Activated naive CD8-positive, alpha-beta T cell treated with anti-CD3 and anti-CD28 coated beads, Interleukin-2, amount 10 ng/mL, durations not matched to agents 7 days and 5 days (primary cell): ENCODE data around the gene TTYH3. TPM values are rescaled to one million over a fixed set of nuclear protein-coding genes. Genes with fewer than 3 reads are reported as not detected.

ENCODE experiments used
- ATAC-seq: fragments of 150-1000 bp; cut with Tn5 transposase; one replicate; pipeline ENCODE4 v1.10.0; 2021; ENCODE audit warnings: low read depth, moderate library complexity
- POLR2A ChIA-PET: fragments of 350-600 bp; sonication (Branson Sonifier 250); formaldehyde crosslinking; loops from one replicate; lab custom pipeline; 2021; ENCODE audit warnings: antibody characterized with exemption; lab: Charles Lee
- DNase-seq: peaks from one replicate; pipeline ENCODE4 v3.0.0; 2021
- H3K27ac Mint-ChIP-seq: one replicate; pipeline ENCODE4 v1.8.0; 2022; ENCODE audit warnings: mild to moderate bottlenecking, mixed read lengths
- H3K27me3 Mint-ChIP-seq: one replicate; pipeline ENCODE4 v1.8.0; 2022; ENCODE audit warnings: mild to moderate bottlenecking, moderate library complexity, mixed read lengths
- H3K36me3 Mint-ChIP-seq: one replicate; pipeline ENCODE4 v1.8.0; 2021; ENCODE audit warnings: mild to moderate bottlenecking, mixed read lengths
- H3K4me1 Mint-ChIP-seq: one replicate; pipeline ENCODE4 v1.8.0; 2021; ENCODE audit warnings: mixed read lengths
- H3K4me3 Mint-ChIP-seq: one replicate; pipeline ENCODE4 v1.8.0; 2022; ENCODE audit warnings: mild to moderate bottlenecking, moderate library complexity, mixed read lengths
- H3K9me3 Mint-ChIP-seq: one replicate; pipeline ENCODE4 v1.8.0; 2021; ENCODE audit warnings: mixed read lengths
- total RNA-seq, 2 experiments: library from RNA; stranded (reverse); gene quantifications; one replicate each; pipeline ENCODE4 v1.2.3, GENCODE V29; 2021

TTYH3 gene
- total RNA-seq, 2 experiments from 2014 or later: 32.0 to 33.4 TPM

DNA sequence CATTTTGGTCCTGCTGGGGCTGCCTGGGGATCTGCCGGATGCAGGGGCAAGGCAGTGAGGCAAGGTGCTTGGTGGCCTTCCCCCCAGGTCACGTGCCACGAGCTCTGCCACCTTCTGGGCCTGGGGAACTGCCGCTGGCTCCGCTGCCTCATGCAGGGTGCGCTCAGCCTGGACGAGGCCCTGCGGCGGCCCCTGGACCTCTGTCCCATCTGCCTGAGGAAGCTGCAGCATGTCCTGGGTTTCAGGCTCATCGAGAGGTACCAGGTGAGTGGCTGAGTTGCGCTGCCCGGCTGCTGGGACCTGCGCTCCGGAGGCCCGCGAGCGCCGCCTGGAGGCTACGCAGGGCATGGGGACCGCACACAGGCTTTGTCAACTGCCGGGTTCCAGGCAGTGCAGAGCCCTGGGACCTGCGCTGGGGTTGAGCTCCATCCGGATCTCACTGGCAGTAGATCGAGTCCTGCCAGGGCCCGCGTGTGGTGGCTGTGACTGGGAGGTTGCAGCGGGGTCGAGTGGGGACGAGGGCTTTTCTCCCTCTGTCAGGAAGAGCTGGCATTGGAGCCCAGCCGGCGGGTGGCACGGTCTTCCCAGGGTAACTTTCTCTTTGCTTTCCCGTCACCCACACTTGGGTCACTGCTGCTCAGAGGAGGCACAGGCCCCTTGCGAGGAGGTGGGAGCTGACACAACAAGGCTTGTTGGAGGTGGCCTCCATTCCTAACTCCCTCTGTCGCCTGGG lies 77.9 kb downstream of the TTYH3 start:
- H3K4me1 Mint-ChIP-seq: peaks cover 26% of the 10 kb centered on the region
- peak overlapping the region; percentile 44 for H3K4me3 Mint-ChIP-seq
- ATAC-seq (peak; percentile 91), DNase-seq (peak; percentile 89)
- no peaks in the 10 kb centered on the region for H3K9me3 Mint-ChIP-seq
- H3K27ac Mint-ChIP-seq: no peak overlapping the region
- peaks cover 62% of the 10 kb centered on the region for H3K27me3 Mint-ChIP-seq
- POLR2A ChIA-PET: interaction anchor here (0.6 to 5.8 kb wide), 6 partner anchors 9 to 78 kb away, joined by 3 to 45 read pairs (median 6); partner anchors contain the start of gene TTYH3
- H3K36me3 Mint-ChIP-seq: peaks cover 1% of the 10 kb centered on the region

DNA sequence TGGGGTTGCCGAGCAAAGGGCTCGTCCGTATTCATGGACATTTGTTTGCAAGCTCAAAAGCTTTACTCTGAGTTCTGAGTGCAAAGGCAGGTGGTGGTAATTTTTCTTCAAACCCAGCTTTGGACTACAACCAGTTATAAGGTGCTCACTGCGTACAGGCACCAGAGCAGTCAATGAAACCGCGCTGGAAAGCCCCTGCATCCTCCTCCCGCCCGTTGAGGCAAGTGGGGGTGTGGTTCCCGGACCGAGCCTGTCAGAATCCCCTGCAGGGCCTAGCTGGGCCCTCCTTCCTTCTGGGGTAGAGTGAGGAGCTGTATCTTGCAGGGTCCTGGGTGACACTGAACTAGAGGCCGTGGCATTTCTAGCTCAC lies 78.5 kb downstream of the TTYH3 start:
- POLR2A ChIA-PET: interaction anchor here (0.6 to 5.8 kb wide), 7 partner anchors 9 to 188 kb away, joined by 3 to 45 read pairs (median 5); partner anchors contain the start of gene TTYH3
- Mint-ChIP-seq H3K27ac (no peak overlapping the region), H3K27me3 (peaks cover 61% of the 10 kb centered on the region), H3K4me3 (peak overlapping the region; percentile 44), H3K9me3 (no peaks in the 10 kb centered on the region), H3K36me3 (peaks cover 1% of the 10 kb centered on the region), H3K4me1 (peaks cover 31% of the 10 kb centered on the region)
- DNase-seq (no peak), ATAC-seq (no peak)

DNA sequence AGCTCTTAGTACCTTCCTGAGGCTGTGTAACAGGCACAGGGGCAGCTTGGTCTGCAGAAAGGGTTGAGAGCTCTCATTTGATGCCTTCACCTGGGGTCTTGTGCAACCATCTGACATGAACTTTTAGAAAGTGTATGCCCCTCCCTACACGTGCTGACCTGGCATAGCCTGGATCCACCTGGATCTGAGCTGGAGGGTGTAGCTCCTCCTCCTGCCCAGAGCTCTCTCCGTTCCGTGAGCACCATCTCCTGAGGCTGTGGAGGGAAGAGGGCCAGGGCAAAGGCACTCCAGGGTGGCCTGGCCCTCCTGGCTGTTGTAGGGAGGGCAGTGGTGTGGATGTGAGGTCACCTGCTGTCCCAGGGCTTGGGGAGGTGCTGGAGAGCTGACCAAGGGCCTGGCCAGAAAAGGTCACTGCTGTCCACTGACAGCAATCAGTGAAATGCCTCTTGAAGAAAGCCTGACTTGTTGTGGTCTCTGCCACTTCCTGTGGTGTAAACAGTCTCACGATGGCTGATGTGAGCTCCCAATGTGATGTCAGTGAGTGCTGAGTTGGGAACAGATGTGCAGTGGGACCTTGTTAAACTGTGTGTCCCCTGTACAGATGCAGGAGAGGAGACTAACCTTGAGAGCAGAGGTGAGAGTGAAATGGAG lies 79.2 kb downstream of the TTYH3 start:
- ATAC-seq: peak; percentile 51
- Mint-ChIP-seq H3K36me3 (peaks cover 1% of the 10 kb centered on the region), H3K4me3 (peak overlapping the region; percentile 62), H3K27ac (peak overlapping the region; percentile 73), H3K4me1 (peaks cover 39% of the 10 kb centered on the region), H3K9me3 (no peaks in the 10 kb centered on the region), H3K27me3 (peaks cover 56% of the 10 kb centered on the region)
- peak; percentile 55 for DNase-seq
- POLR2A ChIA-PET: interaction anchor here (0.7 to 5.8 kb wide), 8 partner anchors 8 to 203 kb away, joined by 3 to 45 read pairs (median 4); no protein-coding TSS in a partner anchor

DNA sequence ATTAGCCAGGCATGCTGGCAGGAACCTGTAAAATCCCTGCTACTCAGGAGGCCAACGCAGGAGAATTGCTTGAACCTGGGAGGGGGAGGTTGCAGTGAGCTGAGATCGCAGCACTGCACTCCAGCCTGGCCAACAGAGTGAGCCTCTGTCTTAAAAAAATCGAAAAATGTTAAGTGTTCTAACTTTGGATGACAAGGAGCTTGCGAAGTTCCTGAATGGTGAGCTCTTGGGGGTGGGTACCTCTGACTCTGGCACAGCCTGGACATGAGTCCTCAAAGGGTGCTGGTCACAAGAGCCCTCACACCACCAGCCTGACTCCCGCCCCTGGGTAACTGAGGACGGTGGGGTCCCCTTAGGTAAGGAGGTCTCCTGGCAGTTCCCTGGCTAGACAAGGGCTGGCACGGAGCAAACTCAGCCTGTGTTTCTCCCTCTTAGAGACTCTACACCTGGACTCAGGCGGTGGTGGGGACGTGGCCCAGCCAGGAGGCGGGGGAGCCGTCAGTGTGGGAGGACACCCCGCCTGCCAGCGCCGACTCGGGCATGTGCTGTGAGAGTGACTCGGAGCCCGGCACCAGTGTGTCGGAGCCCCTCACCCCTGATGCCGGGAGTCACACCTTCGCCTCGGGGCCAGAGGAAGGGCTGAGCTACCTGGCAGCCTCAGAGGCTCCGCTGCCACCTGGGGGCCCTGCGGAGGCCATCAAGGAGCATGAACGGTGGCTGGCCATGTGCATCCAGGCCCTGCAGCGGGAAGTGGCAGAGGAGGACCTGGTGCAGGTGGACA lies 80.3 kb downstream of the TTYH3 start:
- peaks cover 44% of the 10 kb centered on the region for H3K4me1 Mint-ChIP-seq
- peaks cover 57% of the 10 kb centered on the region for H3K27me3 Mint-ChIP-seq
- no peaks in the 10 kb centered on the region for H3K9me3 Mint-ChIP-seq
- POLR2A ChIA-PET: interaction anchor here (0.7 to 5.8 kb wide), 3 partner anchors 9 to 67 kb away, joined by 4 to 45 read pairs (median 12); no protein-coding TSS in a partner anchor
- DNase-seq: no peak
- ATAC-seq: no peak
- H3K36me3 Mint-ChIP-seq: peaks cover 1% of the 10 kb centered on the region
- no peak overlapping the region for H3K27ac Mint-ChIP-seq
- no peak overlapping the region for H3K4me3 Mint-ChIP-seq

DNA sequence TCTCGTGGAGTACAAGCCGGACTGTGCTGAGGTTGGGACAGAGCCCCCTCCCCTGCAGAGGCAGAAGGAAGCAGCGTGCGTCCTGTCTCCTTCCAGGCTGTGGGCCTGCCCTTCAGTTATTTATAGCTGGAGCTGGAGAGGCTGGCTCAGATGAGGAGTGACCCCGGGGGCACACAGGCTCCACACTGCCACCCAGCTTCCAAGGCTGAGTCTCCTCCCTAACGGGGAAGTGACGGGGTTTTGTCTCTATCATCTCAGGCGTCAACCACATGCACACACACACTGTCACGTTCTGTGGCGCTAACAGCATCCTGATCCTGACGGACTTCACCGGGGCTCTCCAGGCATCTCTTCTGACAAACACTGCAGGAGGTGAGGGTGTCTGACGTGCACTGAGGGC lies 81.6 kb downstream of the TTYH3 start:
- POLR2A ChIA-PET: no interaction called here
- ATAC-seq: no peak
- Mint-ChIP-seq H3K36me3 (peaks cover 1% of the 10 kb centered on the region), H3K4me1 (peaks cover 46% of the 10 kb centered on the region), H3K4me3 (no peak overlapping the region), H3K27ac (no peak overlapping the region), H3K27me3 (peaks cover 49% of the 10 kb centered on the region), H3K9me3 (no peaks in the 10 kb centered on the region)
- DNase-seq: no peak

DNA sequence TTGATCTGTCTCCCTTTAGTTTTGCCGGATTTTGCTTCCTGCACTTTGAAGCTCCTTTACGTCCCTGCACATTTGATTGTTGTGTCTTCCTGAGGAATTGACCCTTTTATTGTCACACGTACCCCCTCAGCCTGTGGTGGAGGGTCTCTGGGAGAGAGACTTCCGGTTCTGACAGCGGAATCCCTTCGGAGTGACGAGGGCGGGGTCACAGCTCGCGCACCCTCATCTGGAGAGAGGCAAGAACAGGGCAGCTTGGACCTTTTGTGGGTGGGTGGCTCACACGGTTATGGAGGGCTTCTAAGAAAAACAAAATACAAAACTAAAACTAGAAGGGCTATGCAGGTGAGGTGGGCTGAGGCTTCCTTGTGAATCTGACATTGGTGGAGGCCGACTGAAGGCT lies 82.2 kb downstream of the TTYH3 start:
- Mint-ChIP-seq H3K27ac (no peak overlapping the region), H3K27me3 (peaks cover 50% of the 10 kb centered on the region), H3K36me3 (peaks cover 1% of the 10 kb centered on the region), H3K4me3 (no peak overlapping the region), H3K9me3 (no peaks in the 10 kb centered on the region), H3K4me1 (peaks cover 51% of the 10 kb centered on the region)
- no peak for ATAC-seq
- POLR2A ChIA-PET: interaction anchor here (0.6 kb wide), 1 partner anchor 29 kb away, joined by 4 read pairs; no protein-coding TSS in a partner anchor
- DNase-seq: no peak

Other genes starting within 250 kb of the TTYH3 start
- gene CHST12, start 228.4 kb upstream of the TTYH3 start, total RNA-seq: 10 to 100 TPM; 49.5 to 51.1 TPM
- not detected for gene GRIFIN, start 155.6 kb upstream of the TTYH3 start, total RNA-seq
- 100 to 1,000 TPM; 115 to 121 TPM for gene LFNG, start 112.2 kb upstream of the TTYH3 start, total RNA-seq
- gene BRAT1, start 76.5 kb upstream of the TTYH3 start, total RNA-seq: 10 to 100 TPM; 33.5 to 40.1 TPM
- 10 to 100 TPM in 1 of 2 experiments, 1 to 10 TPM in 1; 8.3 to 10.0 TPM for gene IQCE, start 73.0 kb upstream of the TTYH3 start, total RNA-seq
- gene AMZ1, start 56.2 kb downstream of the TTYH3 start, total RNA-seq: under 1 TPM; 0.17 TPM
- 10 to 100 TPM; 14.5 to 17.4 TPM for gene GNA12, start 212.3 kb downstream of the TTYH3 start, total RNA-seq